Measurements from ENCODE around the gene ZNF516. TPM values are rescaled to one million over a fixed set of nuclear protein-coding genes. Genes with fewer than 3 reads are reported as not detected.

The ZNF516 gene
- total and polyA plus RNA-seq, 4 donors: 2.5 to 12.2 (median 7.6) TPM

- Histone ChIP-seq H3K4me1 (ENCODE audit: control insufficient read depth in 4 of 4, insufficient read depth in 4 of 4, low read length in 3 of 4) (peaks cover 8 to 19% (median 13%) of the 10 kb centered on the region in 4 donors), H3K36me3 (ENCODE audit: control insufficient read depth in 4 of 4, insufficient read depth in 3 of 4, low read depth in 1 of 4, low read length in 3 of 4) (peaks cover 3 to 27% (median 13%) of the 10 kb centered on the region in 4 donors), H3K27ac (ENCODE audit: low read depth in 1 of 2, low read length in 2 of 2) (no peak overlapping the region), H3K4me3 (ENCODE audit: low read depth in 1 of 3, low read length in 3 of 3) (no peak overlapping the region), H3K27me3 (ENCODE audit: control insufficient read depth in 4 of 4, insufficient read depth in 4 of 4, low read length in 3 of 4) (no peaks in the 10 kb centered on the region), H3K9me3 (ENCODE audit: control insufficient read depth in 4 of 4, low read length in 3 of 4) (no peaks in the 10 kb centered on the region), H3K9ac (ENCODE audit: low read depth in 1 of 2, low read length in 2 of 2) (no peak overlapping the region)
- TF ChIP-seq HNF4G (IDR thresholded peaks at IDR 0.05) (no peak), RXRA (IDR thresholded peaks at IDR 0.05) (no peak), RAD21 (IDR thresholded peaks at IDR 0.05) (no peak)
- DNase-seq (ENCODE audit: low spot score): no peak
- WGBS: 98% methylated on average over 65 of the region's 65 CpGs
Observed at GRCh38 chr18:76441668-76442412, 53.2 kb downstream of the ZNF516 start.

GRCh38 chr18:76441002-76441667, 53.9 kb downstream of the ZNF516 start:
- Histone ChIP-seq H3K4me3 (ENCODE audit: low read depth in 1 of 3, low read length in 3 of 3) (no peak overlapping the region), H3K27ac (ENCODE audit: low read depth in 1 of 2, low read length in 2 of 2) (no peak overlapping the region), H3K4me1 (ENCODE audit: control insufficient read depth in 4 of 4, insufficient read depth in 4 of 4, low read length in 3 of 4) (peaks cover 4 to 14% (median 10%) of the 10 kb centered on the region in 4 donors), H3K27me3 (ENCODE audit: control insufficient read depth in 4 of 4, insufficient read depth in 4 of 4, low read length in 3 of 4) (no peaks in the 10 kb centered on the region), H3K9ac (ENCODE audit: low read depth in 1 of 2, low read length in 2 of 2) (no peak overlapping the region), H3K9me3 (ENCODE audit: control insufficient read depth in 4 of 4, low read length in 3 of 4) (no peaks in the 10 kb centered on the region), H3K36me3 (ENCODE audit: control insufficient read depth in 4 of 4, insufficient read depth in 3 of 4, low read depth in 1 of 4, low read length in 3 of 4) (peaks cover 3 to 28% (median 13%) of the 10 kb centered on the region in 4 donors)
- TF ChIP-seq REST (IDR thresholded peaks at IDR 0.05) (no peak), FOXA1 (IDR thresholded peaks at IDR 0.05) (no peak), YY1 (IDR thresholded peaks at IDR 0.05) (no peak), HNF4G (IDR thresholded peaks at IDR 0.05) (no peak), JUND (IDR thresholded peaks at IDR 0.05) (no peak), RAD21 (IDR thresholded peaks at IDR 0.05) (no peak), NR2F2 (IDR thresholded peaks at IDR 0.05) (no peak), CTCF (IDR thresholded peaks at IDR 0.05; ENCODE audit: low read depth, low read length, missing input control) (no peak), EGR1 (IDR thresholded peaks at IDR 0.05; ENCODE audit: low read depth in 2 of 2) (no peak), ATF3 (IDR thresholded peaks at IDR 0.05) (no peak)
- WGBS: 97% methylated on average over 54 of the region's 54 CpGs
- no peak for DNase-seq (ENCODE audit: low spot score)

Measured in liver (tissue), 9 donors.